Mesenchymal stem cell (in vitro differentiated cells and primary cell): Measurements from ENCODE around the gene MAL.

Experiments used
- DNase-seq: peaks from one replicate; pipeline ENCODE4 v3.0.0-alpha.2; 2013
- H2AFZ ChIP-seq: one replicate; pipeline ENCODE4 v1.6.1; 2013; ENCODE audit warnings: low read depth, mild to moderate bottlenecking, control low read depth, inconsistent platforms, low read length, moderate library complexity
- H2AK5ac ChIP-seq: 2 replicates; pipeline ENCODE4 v1.6.1; 2013; ENCODE audit warnings: low read length, moderate library complexity, mild to moderate bottlenecking, inconsistent platforms; ENCODE audit not compliant: severe bottlenecking
- H2BK120ac ChIP-seq: one replicate; pipeline ENCODE4 v1.6.1; 2013; ENCODE audit warnings: low read depth, mild to moderate bottlenecking, inconsistent platforms, low read length, moderate library complexity
- H2BK12ac ChIP-seq, 2 experiments: one replicate each; pipeline ENCODE4 v1.6.1; 2013; ENCODE audit warnings: inconsistent platforms in 2 of 2, low read length in 2 of 2, mild to moderate bottlenecking in 2 of 2, moderate library complexity in 2 of 2, control low read depth in 1 of 2
- H2BK15ac ChIP-seq: one replicate; pipeline ENCODE4 v1.6.1; 2013; ENCODE audit warnings: mild to moderate bottlenecking, low read depth, inconsistent platforms; ENCODE audit not compliant: poor library complexity, severe bottlenecking
- H2BK5ac ChIP-seq: 2 replicates; pipeline ENCODE4 v1.6.1; 2013; ENCODE audit warnings: low read depth, mild to moderate bottlenecking, low read length, control low read depth, inconsistent platforms; ENCODE audit not compliant: poor library complexity, severe bottlenecking
- H3K14ac ChIP-seq, 2 experiments: one replicate each; pipeline ENCODE4 v1.6.1; 2013; ENCODE audit warnings: inconsistent platforms in 2 of 2, low read length in 2 of 2, control low read depth in 1 of 2, mild to moderate bottlenecking in 1 of 2, moderate library complexity in 1 of 2
- H3K18ac ChIP-seq, 2 experiments: one replicate each; pipeline ENCODE4 v1.6.1; 2013; ENCODE audit warnings: inconsistent platforms in 2 of 2, low read length in 2 of 2, control low read depth in 1 of 2, low read depth in 1 of 2, mild to moderate bottlenecking in 1 of 2
- H3K23ac ChIP-seq, 2 experiments: one replicate each; pipeline ENCODE4 v1.6.1; 2013; ENCODE audit warnings: inconsistent platforms in 2 of 2, low read length in 2 of 2, mild to moderate bottlenecking in 2 of 2, moderate library complexity in 2 of 2, control low read depth in 1 of 2
- H3K27ac ChIP-seq: 2 replicates; pipeline ENCODE4 v1.5.1; 2013; ENCODE audit warnings: mild to moderate bottlenecking, moderate library complexity, low read length, control low read depth, inconsistent platforms; ENCODE audit not compliant: poor library complexity, severe bottlenecking
- H3K27me3 ChIP-seq, 2 experiments: 2 replicates each; pipeline versions ENCODE4 v1.6.1 to v1.7.0; 2013; ENCODE audit warnings: low read length in 2 of 2, mild to moderate bottlenecking in 2 of 2, moderate library complexity in 2 of 2, control low read depth in 1 of 2, inconsistent platforms in 1 of 2; ENCODE audit not compliant: control insufficient read depth in 1 of 2, insufficient read depth in 1 of 2
- H3K36me3 ChIP-seq, 2 experiments: 2 replicates each; pipeline versions ENCODE4 v1.6.1 to v1.7.0; 2013; ENCODE audit warnings: low read length in 2 of 2, control low read depth in 1 of 2, inconsistent platforms in 1 of 2, low read depth in 1 of 2, mild to moderate bottlenecking in 1 of 2; ENCODE audit not compliant: insufficient read depth in 2 of 2, control insufficient read depth in 1 of 2
- H3K4ac ChIP-seq, 2 experiments: one replicate each; pipeline ENCODE4 v1.6.1; 2013; ENCODE audit warnings: inconsistent platforms in 2 of 2, low read length in 2 of 2, mild to moderate bottlenecking in 2 of 2, moderate library complexity in 2 of 2, control low read depth in 1 of 2, low read depth in 1 of 2
- H3K4me1 ChIP-seq: 2 replicates; pipeline ENCODE4 v1.6.1; 2013; ENCODE audit warnings: low read depth, low read length, control low read depth; ENCODE audit not compliant: control insufficient read depth, insufficient read depth
- H3K4me2 ChIP-seq: 2 replicates; pipeline ENCODE4 v1.6.1; 2013; ENCODE audit warnings: low read length, mild to moderate bottlenecking, inconsistent platforms; ENCODE audit not compliant: poor library complexity, severe bottlenecking
- H3K4me3 ChIP-seq, 2 experiments: 2 replicates each; pipeline versions ENCODE4 v1.5.1 to v1.7.0; 2013; ENCODE audit warnings: low read length in 2 of 2, mild to moderate bottlenecking in 2 of 2, control low read depth in 1 of 2, low read depth in 1 of 2; ENCODE audit not compliant: insufficient read depth in 1 of 2
- H3K79me1 ChIP-seq: replicated peaks from 2 replicates; pipeline ENCODE4 v1.6.1; 2013; ENCODE audit warnings: mild to moderate bottlenecking, control low read depth, low read length, inconsistent platforms; ENCODE audit not compliant: poor library complexity, severe bottlenecking
- H3K9ac ChIP-seq: 2 replicates; pipeline ENCODE4 v1.7.0; 2013; ENCODE audit warnings: mild to moderate bottlenecking, low read length, moderate library complexity
- H3K9me3 ChIP-seq: 2 replicates; pipeline ENCODE4 v1.7.0; 2013; ENCODE audit warnings: mild to moderate bottlenecking, low read length; ENCODE audit not compliant: control insufficient read depth
- H4K8ac ChIP-seq: one replicate; pipeline ENCODE4 v1.6.1; 2013; ENCODE audit warnings: inconsistent platforms, mild to moderate bottlenecking, low read length, moderate library complexity
- H4K91ac ChIP-seq: one replicate; pipeline ENCODE4 v1.6.1; 2013; ENCODE audit warnings: mild to moderate bottlenecking, low read length, inconsistent platforms
- WGBS: methylation state at CpG from one replicate; pipeline ENCODE4 v1.1.7; 2013; ENCODE audit warnings: mixed read lengths; 5-methylcytosine and 5-hydroxymethylcytosine counted together

MAL gene

DNA sequence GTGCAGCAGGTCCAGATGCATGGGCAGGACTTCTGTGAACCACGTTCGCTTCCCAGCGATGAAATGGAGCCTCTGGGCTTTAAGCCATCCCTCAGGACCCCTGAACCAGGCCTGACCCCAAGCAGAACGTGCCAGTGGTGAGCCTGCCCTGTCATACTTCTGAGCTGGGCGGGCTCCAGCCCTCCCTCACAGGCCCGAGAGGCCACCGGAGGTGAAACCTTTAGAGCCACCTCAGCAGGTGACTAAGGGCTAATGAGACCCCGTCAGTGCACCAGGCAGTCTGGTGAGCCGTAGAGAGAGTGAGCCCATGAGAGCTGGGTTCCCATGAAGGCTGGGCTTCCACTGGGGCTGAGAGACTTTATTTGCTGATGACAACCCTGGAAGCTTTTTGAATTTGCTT is 8.9 kb upstream of the MAL start:
- Histone ChIP-seq H3K9me3 (no peaks in the 10 kb centered on the region), H3K14ac (no peak overlapping the region), H3K23ac (no peak overlapping the region), H3K18ac (no peak overlapping the region), H2BK12ac (no peak overlapping the region), H3K36me3 (no peaks in the 10 kb centered on the region), H2BK15ac (no peak overlapping the region), H2BK5ac (no peak overlapping the region), H3K27ac (no peak overlapping the region), H3K79me1 (no peaks in the 10 kb centered on the region), H2AK5ac (no peak overlapping the region), H2AFZ (no peak overlapping the region), H2BK120ac (no peak overlapping the region), H3K4ac (no peak overlapping the region), H3K4me2 (no peak overlapping the region), H4K8ac (no peak overlapping the region), H3K27me3 (peaks cover 5 to 60% of the 10 kb centered on the region in 2 experiments), H4K91ac (no peak overlapping the region), H3K4me1 (no peaks in the 10 kb centered on the region), H3K4me3 (no peak overlapping the region), H3K9ac (no peak overlapping the region)
- no peak for DNase-seq
- 61% methylated on average over 9 of the region's 9 CpGs for WGBS

- Histone ChIP-seq H3K36me3 (no peaks in the 10 kb centered on the region), H2AFZ (no peak overlapping the region), H2AK5ac (no peak overlapping the region), H3K4me1 (no peaks in the 10 kb centered on the region), H2BK15ac (no peak overlapping the region), H3K14ac (no peak overlapping the region), H2BK5ac (no peak overlapping the region), H3K79me1 (no peaks in the 10 kb centered on the region), H3K4me3 (no peak overlapping the region), H3K4ac (no peak overlapping the region), H2BK120ac (no peak overlapping the region), H4K8ac (no peak overlapping the region), H3K23ac (no peak overlapping the region), H3K18ac (no peak overlapping the region), H4K91ac (no peak overlapping the region), H3K4me2 (no peak overlapping the region), H3K27me3 (peaks cover 5 to 65% of the 10 kb centered on the region in 2 experiments), H2BK12ac (no peak overlapping the region), H3K9ac (no peak overlapping the region), H3K9me3 (no peaks in the 10 kb centered on the region), H3K27ac (no peak overlapping the region)
- 75% methylated on average over 7 of the region's 9 CpGs for WGBS
- DNase-seq, result no peak
Measured at GRCh38 chr2:95017071-95017501, 8.4 kb upstream of the MAL start.

DNA sequence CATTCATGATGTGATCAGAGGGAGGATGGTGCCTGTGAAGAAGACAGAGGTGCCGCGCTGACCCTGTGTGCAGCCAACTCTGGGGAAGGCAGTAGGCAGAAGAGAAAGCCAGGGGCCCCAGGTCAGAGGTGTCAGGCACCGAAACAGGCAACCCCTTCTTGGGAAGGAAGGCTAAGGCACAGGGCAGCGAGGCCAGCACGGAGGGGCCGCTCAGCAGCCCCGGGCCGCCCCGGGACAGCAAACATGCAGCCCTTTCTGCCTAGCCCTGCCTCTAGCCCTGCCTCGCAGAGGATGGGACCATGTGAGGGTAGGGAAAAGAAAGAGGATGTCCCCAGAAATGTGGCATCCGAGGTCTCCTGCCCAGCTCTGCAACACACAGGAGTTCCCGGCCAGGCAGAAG is 7.7 kb upstream of the MAL start:
- Histone ChIP-seq H3K27me3 (peaks cover 8 to 72% of the 10 kb centered on the region in 2 experiments), H3K14ac (no peak overlapping the region), H3K79me1 (no peaks in the 10 kb centered on the region), H3K4me1 (no peaks in the 10 kb centered on the region), H3K9ac (no peak overlapping the region), H2BK5ac (no peak overlapping the region), H3K9me3 (no peaks in the 10 kb centered on the region), H2BK12ac (no peak overlapping the region), H4K8ac (no peak overlapping the region), H2BK120ac (no peak overlapping the region), H3K23ac (no peak overlapping the region), H3K27ac (no peak overlapping the region), H2AK5ac (no peak overlapping the region), H2BK15ac (no peak overlapping the region), H3K4me3 (no peak overlapping the region), H4K91ac (no peak overlapping the region), H3K18ac (no peak overlapping the region), H3K4ac (no peak overlapping the region), H3K36me3 (no peaks in the 10 kb centered on the region), H3K4me2 (no peak overlapping the region), H2AFZ (no peak overlapping the region)
- WGBS, result 77% methylated on average over 12 of the region's 12 CpGs
- no peak for DNase-seq

DNA sequence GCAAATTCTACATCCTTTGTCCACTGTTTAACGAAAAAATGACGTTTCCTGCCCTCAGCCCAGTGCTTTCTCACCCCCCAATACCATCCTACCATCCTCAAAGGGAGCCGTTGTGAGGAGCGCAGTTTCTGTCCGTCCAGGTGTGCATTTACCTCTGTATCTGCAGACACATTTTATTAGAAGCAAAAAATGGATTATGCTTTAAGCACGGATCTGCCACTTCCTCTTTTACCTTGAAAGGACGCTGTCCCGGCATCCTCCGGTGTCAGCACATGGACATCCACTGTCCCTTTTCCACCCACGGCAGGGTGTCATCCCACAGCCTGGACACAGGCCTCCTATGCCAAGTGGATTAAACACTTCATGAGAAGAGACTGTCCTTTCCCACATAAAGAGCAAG is 7.2 kb upstream of the MAL start:
- H2BK5ac ChIP-seq, result no peak overlapping the region
- H3K79me1 ChIP-seq, result no peaks in the 10 kb centered on the region
- H3K4ac ChIP-seq, result no peak overlapping the region
- no peak overlapping the region for H3K4me2 ChIP-seq
- DNase-seq, result no peak
- no peak overlapping the region for H2AFZ ChIP-seq
- no peak overlapping the region for H3K27ac ChIP-seq
- no peak overlapping the region for H2AK5ac ChIP-seq
- H4K91ac ChIP-seq, result no peak overlapping the region
- H3K27me3 ChIP-seq, result peaks cover 11 to 75% of the 10 kb centered on the region in 2 experiments
- no peak overlapping the region for H4K8ac ChIP-seq
- H2BK15ac ChIP-seq, result no peak overlapping the region
- H3K4me3 ChIP-seq, result no peak overlapping the region
- no peaks in the 10 kb centered on the region for H3K4me1 ChIP-seq
- no peaks in the 10 kb centered on the region for H3K9me3 ChIP-seq
- H3K14ac ChIP-seq, result no peak overlapping the region
- 65% methylated on average over 10 of the region's 10 CpGs for WGBS
- no peak overlapping the region for H2BK120ac ChIP-seq
- no peak overlapping the region for H3K18ac ChIP-seq
- H2BK12ac ChIP-seq, result no peak overlapping the region
- no peak overlapping the region for H3K23ac ChIP-seq
- no peaks in the 10 kb centered on the region for H3K36me3 ChIP-seq
- no peak overlapping the region for H3K9ac ChIP-seq
